Measurements from ENCODE around the gene OR8H2.

Gene OR8H2

DNA sequence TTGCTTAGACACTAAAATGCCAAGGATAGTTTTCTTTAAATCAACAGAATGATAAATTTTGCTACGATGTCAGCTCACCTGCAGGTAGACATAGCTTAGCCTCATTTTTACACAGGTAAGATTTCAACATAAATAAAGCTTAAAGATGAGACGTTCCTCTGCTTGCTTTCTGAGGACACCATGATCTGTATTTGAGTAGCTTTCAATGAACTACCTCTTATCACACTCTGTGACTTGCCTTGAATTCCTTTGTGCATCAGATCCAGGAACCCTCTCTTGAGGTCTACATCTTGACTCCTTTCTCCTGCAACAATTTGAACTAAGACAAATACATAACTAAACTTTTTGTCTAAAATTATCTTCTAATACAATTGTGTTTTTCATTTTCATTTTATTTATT, 36.5 kb upstream of the OR8H2 start:
- Histone ChIP-seq H3K9ac (ENCODE audit: low read length) (no peak overlapping the region), H3K4me1 (ENCODE audit: insufficient read depth, low read length, severe bottlenecking) (no peaks in the 10 kb centered on the region), H3K79me2 (ENCODE audit: insufficient read depth, low read length) (no peaks in the 10 kb centered on the region), H3K9me2 (ENCODE audit: low read depth, low read length) (no peaks in the 10 kb centered on the region), H2AFZ (ENCODE audit: low read length) (no peak overlapping the region), H3F3A (ENCODE audit: insufficient read depth, low read length) (no peaks in the 10 kb centered on the region), H3K4me2 (ENCODE audit: low read length) (no peak overlapping the region), H3K9me3 (ENCODE audit: low read length) (no peaks in the 10 kb centered on the region), H3K27me3 (ENCODE audit: insufficient read depth, low read length) (no peaks in the 10 kb centered on the region), H3K36me3 (ENCODE audit: insufficient read depth, low read length) (no peaks in the 10 kb centered on the region), H4K20me1 (ENCODE audit: insufficient read depth, low read length) (no peaks in the 10 kb centered on the region), H3K4me3 (ENCODE audit: low read depth, low read length, poor library complexity, severe bottlenecking) (no peak overlapping the region), H3K27ac (ENCODE audit: low read depth, low read length, poor library complexity, severe bottlenecking) (no peak overlapping the region)
- TF ChIP-seq EZH2 (IDR thresholded peaks at IDR 0.05; ENCODE audit: borderline replicate concordance, low read length), result no peak
- TF ChIP-seq CTCF (IDR thresholded peaks at IDR 0.05; ENCODE audit: low read length), result no peak

GRCh38 chr11:56089697-56090096, 13.8 kb upstream of the OR8H2 start:
- no peak overlapping the region for H2AFZ ChIP-seq (ENCODE audit: low read length)
- H3K36me3 ChIP-seq (ENCODE audit: insufficient read depth, low read length), result no peaks in the 10 kb centered on the region
- H3K9me2 ChIP-seq (ENCODE audit: low read depth, low read length), result no peaks in the 10 kb centered on the region
- no peak overlapping the region for H3K4me3 ChIP-seq (ENCODE audit: low read depth, low read length, poor library complexity, severe bottlenecking)
- no peak overlapping the region for H3K27ac ChIP-seq (ENCODE audit: low read depth, low read length, poor library complexity, severe bottlenecking)
- H3K4me2 ChIP-seq (ENCODE audit: low read length), result no peak overlapping the region
- H3K79me2 ChIP-seq (ENCODE audit: insufficient read depth, low read length), result no peaks in the 10 kb centered on the region
- no peaks in the 10 kb centered on the region for H3F3A ChIP-seq (ENCODE audit: insufficient read depth, low read length)
- no peaks in the 10 kb centered on the region for H3K27me3 ChIP-seq (ENCODE audit: insufficient read depth, low read length)
- no peaks in the 10 kb centered on the region for H3K9me3 ChIP-seq (ENCODE audit: low read length)
- TF ChIP-seq CTCF (IDR thresholded peaks at IDR 0.05; ENCODE audit: low read length) (peak; percentile 29; the same call in 1 of the 2 replicates), EZH2 (IDR thresholded peaks at IDR 0.05; ENCODE audit: borderline replicate concordance, low read length) (no peak)
- H4K20me1 ChIP-seq (ENCODE audit: insufficient read depth, low read length), result no peaks in the 10 kb centered on the region
- H3K4me1 ChIP-seq (ENCODE audit: insufficient read depth, low read length, severe bottlenecking), result no peaks in the 10 kb centered on the region
- no peak overlapping the region for H3K9ac ChIP-seq (ENCODE audit: low read length)

GRCh38 chr11:56093008-56093407, 10.5 kb upstream of the OR8H2 start, which contains the start of gene OR8I2:
OR8I2 (plus strand) TSS chr11:56093308; CDS start chr11:56093308, 0 bp downstream.
- Histone ChIP-seq H3K9me3 (ENCODE audit: low read length) (no peaks in the 10 kb centered on the region), H3K27ac (ENCODE audit: low read depth, low read length, poor library complexity, severe bottlenecking) (no peak within 1 kb of the TSS), H4K20me1 (ENCODE audit: insufficient read depth, low read length) (no peaks in the 10 kb centered on the region), H3K4me1 (ENCODE audit: insufficient read depth, low read length, severe bottlenecking) (no peaks in the 10 kb centered on the region), H3K36me3 (ENCODE audit: insufficient read depth, low read length) (no peaks in the 10 kb centered on the region), H3K4me2 (ENCODE audit: low read length) (no peak within 1 kb of the TSS), H3F3A (ENCODE audit: insufficient read depth, low read length) (no peaks in the 10 kb centered on the region), H3K9ac (ENCODE audit: low read length) (no peak within 1 kb of the TSS), H3K4me3 (ENCODE audit: low read depth, low read length, poor library complexity, severe bottlenecking) (no peak within 1 kb of the TSS), H3K9me2 (ENCODE audit: low read depth, low read length) (no peaks in the 10 kb centered on the region), H2AFZ (ENCODE audit: low read length) (no peak within 1 kb of the TSS), H3K79me2 (ENCODE audit: insufficient read depth, low read length) (no peaks in the 10 kb centered on the region), H3K27me3 (ENCODE audit: insufficient read depth, low read length) (no peaks in the 10 kb centered on the region)
- TF ChIP-seq CTCF (IDR thresholded peaks at IDR 0.05; ENCODE audit: low read length) (no peak), EZH2 (IDR thresholded peaks at IDR 0.05; ENCODE audit: borderline replicate concordance, low read length) (no peak)

Measured in OCI-LY1 (cell line).